Lower leg skin (tissue), 3 donors: ENCODE measurements around the gene PPM1L.

Experiments used
- CTCF ChIP-seq, 3 donors: fragments of 450-650 bp; IDR thresholded peaks; one replicate each; pipeline ENCODE4 v1.5.1; 2016; ENCODE audit warnings: antibody characterized with exemption in 3 of 3, mild to moderate bottlenecking in 3 of 3, moderate library complexity in 2 of 3
- POLR2A ChIP-seq, 2 donors: fragments of 450-650 bp; IDR thresholded peaks; one replicate each; pipeline ENCODE4 v1.6.1; 2016 to 2017; ENCODE audit warnings: antibody characterized with exemption in 2 of 2, mild to moderate bottlenecking in 1 of 2, moderate library complexity in 1 of 2

- no peak for TF ChIP-seq CTCF (IDR thresholded peaks at IDR 0.05)
- no peak for TF ChIP-seq POLR2A (IDR thresholded peaks at IDR 0.05)
Measured at GRCh38 chr3:160906646-160907045, 150.6 kb downstream of the PPM1L start.
